ENCODE measurements around the gene NRN1L.

The NRN1L gene

DNA sequence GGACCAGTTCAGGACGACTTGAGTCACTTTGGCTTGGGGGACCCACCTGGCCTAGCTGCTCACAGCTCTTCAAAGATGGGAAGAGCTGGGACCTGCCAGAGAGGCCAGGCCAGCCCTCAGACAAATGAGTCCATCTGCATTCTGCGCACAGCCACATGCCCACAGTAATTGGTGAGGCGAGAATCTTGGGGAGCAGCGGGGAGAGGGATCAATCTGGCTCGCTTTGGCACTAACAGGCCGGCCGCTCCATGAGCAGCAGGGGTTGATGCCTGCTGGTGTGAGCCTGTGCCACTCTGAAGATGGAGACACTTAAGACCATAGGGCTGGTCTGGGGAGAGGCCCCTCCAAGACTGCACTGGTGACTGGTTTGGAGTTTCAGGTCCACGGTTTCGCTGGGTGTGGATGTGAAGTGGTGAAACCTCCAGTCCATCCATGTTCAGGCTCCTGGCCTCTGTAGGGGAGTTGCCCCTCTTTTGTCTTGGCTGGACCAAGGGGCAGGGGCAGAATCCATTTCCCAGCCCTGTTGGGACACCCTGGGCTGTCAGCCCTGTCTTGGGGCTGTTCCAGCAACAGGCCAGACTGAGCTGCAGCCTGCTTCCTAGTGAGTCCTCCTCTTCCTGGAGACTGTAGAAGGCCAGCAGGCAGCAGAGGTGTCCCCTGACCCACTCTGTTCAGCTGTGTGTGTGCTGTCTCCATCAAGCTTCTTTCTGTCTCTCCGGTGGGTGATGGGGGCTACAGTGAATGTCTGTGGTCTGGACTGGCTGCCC is 39.6 kb downstream of the NRN1L start:
- no peaks in the 10 kb centered on the region for H3F3A ChIP-seq (ENCODE audit: control insufficient read depth, insufficient read depth)
- no peaks in the 10 kb centered on the region for H3K9me3 ChIP-seq (ENCODE audit: control insufficient read depth, insufficient read depth, low read length)
- H3K27me3 ChIP-seq (ENCODE audit: control insufficient read depth, low read length), result no peaks in the 10 kb centered on the region
- H3K36me3 ChIP-seq (ENCODE audit: control insufficient read depth, low read length), result peaks cover 14% of the 10 kb centered on the region
- no peaks in the 10 kb centered on the region for H3K79me2 ChIP-seq (ENCODE audit: control insufficient read depth, low read length)
- H4K20me1 ChIP-seq (ENCODE audit: control insufficient read depth, insufficient read depth, low read depth, low read length), result 0 out of 2 replicates have a peak, but pooled peaks cover 4% of the 10 kb centered on the region
- no peaks in the 10 kb centered on the region for H3K9me2 ChIP-seq (replicated peaks; ENCODE audit: control insufficient read depth, low read length)
- peaks cover 10% of the 10 kb centered on the region for H3K4me1 ChIP-seq (ENCODE audit: control insufficient read depth, low read length)
- H3K27ac ChIP-seq (ENCODE audit: low read depth, low read length), result no peak overlapping the region
- H3K4me3 ChIP-seq (ENCODE audit: low read length), result no peak overlapping the region
- H3K4me2 ChIP-seq (ENCODE audit: low read length), result no peak overlapping the region
- TF ChIP-seq, protein P1, sequence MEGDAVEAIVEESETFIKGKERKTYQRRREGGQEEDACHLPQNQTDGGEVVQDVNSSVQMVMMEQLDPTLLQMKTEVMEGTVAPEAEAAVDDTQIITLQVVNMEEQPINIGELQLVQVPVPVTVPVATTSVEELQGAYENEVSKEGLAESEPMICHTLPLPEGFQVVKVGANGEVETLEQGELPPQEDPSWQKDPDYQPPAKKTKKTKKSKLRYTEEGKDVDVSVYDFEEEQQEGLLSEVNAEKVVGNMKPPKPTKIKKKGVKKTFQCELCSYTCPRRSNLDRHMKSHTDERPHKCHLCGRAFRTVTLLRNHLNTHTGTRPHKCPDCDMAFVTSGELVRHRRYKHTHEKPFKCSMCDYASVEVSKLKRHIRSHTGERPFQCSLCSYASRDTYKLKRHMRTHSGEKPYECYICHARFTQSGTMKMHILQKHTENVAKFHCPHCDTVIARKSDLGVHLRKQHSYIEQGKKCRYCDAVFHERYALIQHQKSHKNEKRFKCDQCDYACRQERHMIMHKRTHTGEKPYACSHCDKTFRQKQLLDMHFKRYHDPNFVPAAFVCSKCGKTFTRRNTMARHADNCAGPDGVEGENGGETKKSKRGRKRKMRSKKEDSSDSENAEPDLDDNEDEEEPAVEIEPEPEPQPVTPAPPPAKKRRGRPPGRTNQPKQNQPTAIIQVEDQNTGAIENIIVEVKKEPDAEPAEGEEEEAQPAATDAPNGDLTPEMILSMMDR (IDR thresholded peaks at IDR 0.05; ENCODE audit: low read depth, low read length, poor library complexity, severe bottlenecking), result no peak
- TF ChIP-seq EZH2phosphoT487 (IDR thresholded peaks at IDR 0.05; ENCODE audit: borderline replicate concordance, low read length), result no peak

DNA sequence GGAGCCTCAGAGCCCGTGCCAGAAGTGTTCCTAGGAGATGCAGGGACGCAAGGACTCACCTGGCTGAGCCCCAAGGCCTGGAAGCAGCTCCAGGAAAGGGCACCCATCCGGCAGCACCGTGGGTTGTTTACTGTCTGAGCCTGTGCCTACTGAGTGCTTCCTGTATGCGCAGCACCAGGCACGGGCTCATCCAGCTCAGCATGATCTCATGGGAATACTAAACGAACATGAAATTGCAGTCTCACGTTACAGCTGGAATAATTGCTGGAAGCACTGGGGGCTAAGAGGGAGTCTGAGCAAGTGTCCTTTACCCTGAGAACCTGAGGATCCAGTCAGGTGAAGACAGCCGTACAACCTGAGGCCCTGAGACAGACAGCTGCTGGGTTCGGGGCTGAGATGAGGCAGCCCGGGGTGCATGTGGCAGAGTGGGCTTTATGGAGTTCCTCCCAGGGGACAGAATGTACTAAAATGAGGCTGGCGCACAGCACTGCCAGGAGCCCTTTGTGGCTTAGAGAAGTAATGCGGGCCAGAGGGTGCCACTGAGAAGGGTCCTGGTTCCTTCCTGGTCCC is 41.6 kb downstream of the NRN1L start:
- peaks cover 10% of the 10 kb centered on the region for H3K4me1 ChIP-seq (ENCODE audit: control insufficient read depth, low read length)
- no peak overlapping the region for H3K4me3 ChIP-seq (ENCODE audit: low read length)
- no peaks in the 10 kb centered on the region for H3F3A ChIP-seq (ENCODE audit: control insufficient read depth, insufficient read depth)
- H3K27ac ChIP-seq (ENCODE audit: low read depth, low read length), result no peak overlapping the region
- no peaks in the 10 kb centered on the region for H3K79me2 ChIP-seq (ENCODE audit: control insufficient read depth, low read length)
- no peaks in the 10 kb centered on the region for H3K9me2 ChIP-seq (replicated peaks; ENCODE audit: control insufficient read depth, low read length)
- TF ChIP-seq, protein P1 (IDR thresholded peaks at IDR 0.05; ENCODE audit: low read depth, low read length, poor library complexity, severe bottlenecking), result no peak
- no peak for TF ChIP-seq EZH2phosphoT487 (IDR thresholded peaks at IDR 0.05; ENCODE audit: borderline replicate concordance, low read length)
- 0 out of 2 replicates have a peak, but pooled peaks cover 4% of the 10 kb centered on the region for H4K20me1 ChIP-seq (ENCODE audit: control insufficient read depth, insufficient read depth, low read depth, low read length)
- H3K9me3 ChIP-seq (ENCODE audit: control insufficient read depth, insufficient read depth, low read length), result no peaks in the 10 kb centered on the region
- no peaks in the 10 kb centered on the region for H3K27me3 ChIP-seq (ENCODE audit: control insufficient read depth, low read length)
- H3K4me2 ChIP-seq (ENCODE audit: low read length), result no peak overlapping the region
- H3K36me3 ChIP-seq (ENCODE audit: control insufficient read depth, low read length), result peaks cover 23% of the 10 kb centered on the region

DNA sequence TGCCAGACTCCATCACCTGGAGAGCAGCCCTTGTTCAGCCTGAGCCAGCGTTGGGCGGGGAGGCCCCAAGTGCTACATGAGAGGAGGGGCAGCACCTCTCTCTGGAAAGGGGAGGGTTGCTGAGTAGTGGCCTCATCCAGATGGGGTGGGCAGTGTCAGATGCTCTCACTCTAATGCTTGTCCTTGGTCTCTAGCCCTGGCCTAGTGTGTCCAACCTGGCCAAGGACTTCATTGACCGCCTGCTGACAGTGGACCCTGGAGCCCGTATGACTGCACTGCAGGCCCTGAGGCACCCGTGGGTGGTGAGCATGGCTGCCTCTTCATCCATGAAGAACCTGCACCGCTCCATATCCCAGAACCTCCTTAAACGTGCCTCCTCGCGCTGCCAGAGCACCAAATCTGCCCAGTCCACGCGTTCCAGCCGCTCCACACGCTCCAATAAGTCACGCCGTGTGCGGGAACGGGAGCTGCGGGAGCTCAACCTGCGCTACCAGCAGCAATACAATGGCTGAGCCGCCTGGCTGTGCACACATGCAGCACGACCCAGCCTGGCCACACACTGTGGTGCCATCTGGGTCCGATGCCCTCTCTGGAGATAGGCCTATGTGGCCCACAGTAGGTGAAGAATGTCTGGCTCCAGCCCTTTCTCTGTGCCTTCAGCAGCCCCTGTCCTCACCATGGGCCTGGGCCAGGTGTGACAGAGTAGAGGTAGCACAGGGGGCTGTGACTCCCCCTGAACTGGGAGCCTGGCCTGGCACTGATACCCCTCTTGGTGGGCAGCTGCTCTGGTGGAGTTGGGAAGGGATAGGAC is 42.7 kb downstream of the NRN1L start:
- Histone ChIP-seq H3K79me2 (ENCODE audit: control insufficient read depth, low read length) (no peaks in the 10 kb centered on the region), H3K4me2 (ENCODE audit: low read length) (no peak overlapping the region), H3K4me3 (ENCODE audit: low read length) (no peak overlapping the region), H3K36me3 (ENCODE audit: control insufficient read depth, low read length) (peaks cover 23% of the 10 kb centered on the region), H4K20me1 (ENCODE audit: control insufficient read depth, insufficient read depth, low read depth, low read length) (0 out of 2 replicates have a peak, but pooled peaks cover 4% of the 10 kb centered on the region), H3K9me2 (replicated peaks; ENCODE audit: control insufficient read depth, low read length) (no peaks in the 10 kb centered on the region), H3K27me3 (ENCODE audit: control insufficient read depth, low read length) (no peaks in the 10 kb centered on the region), H3K9me3 (ENCODE audit: control insufficient read depth, insufficient read depth, low read length) (no peaks in the 10 kb centered on the region), H3K4me1 (ENCODE audit: control insufficient read depth, low read length) (peaks cover 10% of the 10 kb centered on the region), H3F3A (ENCODE audit: control insufficient read depth, insufficient read depth) (no peaks in the 10 kb centered on the region), H3K27ac (ENCODE audit: low read depth, low read length) (no peak overlapping the region)
- TF ChIP-seq, protein P1 (IDR thresholded peaks at IDR 0.05; ENCODE audit: low read depth, low read length, poor library complexity, severe bottlenecking), result no peak
- TF ChIP-seq EZH2phosphoT487 (IDR thresholded peaks at IDR 0.05; ENCODE audit: borderline replicate concordance, low read length), result no peak

Data from DOHH2 (cell line).